ENCODE results near the gene ADAMTS14.

ADAMTS14 gene

DNA sequence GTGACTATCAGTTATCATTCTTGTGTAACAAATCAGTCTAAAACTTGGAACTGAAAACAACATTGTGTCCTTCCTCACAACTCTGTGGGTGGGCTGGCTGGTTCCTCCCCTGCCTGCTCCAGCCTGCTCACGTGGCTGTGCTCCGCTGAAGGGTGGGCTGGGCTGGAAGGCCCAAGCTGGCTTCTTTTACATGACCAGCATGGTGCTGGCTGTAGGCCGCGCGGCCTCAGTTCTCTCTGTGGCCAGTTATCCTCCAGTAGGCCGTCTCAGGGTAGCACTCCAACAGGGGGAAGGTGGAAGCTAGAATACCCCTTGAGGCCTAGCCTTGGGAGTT lies 11.3 kb downstream of the ADAMTS14 start:
- no peaks in the 10 kb centered on the region for H3K4me1 ChIP-seq
- H3K4me3 ChIP-seq, result no peak overlapping the region
- H3K9me3 ChIP-seq, result no peaks in the 10 kb centered on the region
- no peaks in the 10 kb centered on the region for H3K36me3 ChIP-seq (replicated peaks)
- H3K27me3 ChIP-seq (ENCODE audit: low read depth), result no peaks in the 10 kb centered on the region
- in situ Hi-C loops (cut with MboI; ENCODE audit: low sequenced_read_pairs), result no loop called here
- no peak for DNase-seq (ENCODE audit: low spot score in 2 of 2)

DNA sequence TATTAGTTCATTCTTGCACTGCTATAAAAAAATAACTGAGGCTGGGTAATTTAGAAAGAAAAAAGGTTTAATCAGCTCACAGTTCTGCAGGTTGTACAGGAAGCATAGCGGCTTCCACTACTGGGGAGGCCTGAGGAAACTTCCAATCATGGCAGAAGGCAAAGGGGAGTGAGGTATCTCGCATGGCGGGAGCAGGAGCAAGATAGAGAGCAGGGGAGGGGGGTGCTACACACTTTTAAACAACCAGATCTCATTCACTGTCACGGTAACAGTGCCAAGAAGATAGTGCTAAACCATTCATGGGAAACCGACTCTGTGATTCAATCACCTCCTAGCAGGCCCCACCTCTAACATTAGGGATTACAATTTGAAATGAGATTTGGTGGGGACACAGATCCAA lies 11.6 kb downstream of the ADAMTS14 start:
- no peaks in the 10 kb centered on the region for H3K27me3 ChIP-seq (ENCODE audit: low read depth)
- in situ Hi-C loops (cut with MboI; ENCODE audit: low sequenced_read_pairs), result no loop called here
- DNase-seq (ENCODE audit: low spot score in 2 of 2), result no peak
- no peaks in the 10 kb centered on the region for H3K36me3 ChIP-seq (replicated peaks)
- no peak overlapping the region for H3K4me3 ChIP-seq
- H3K4me1 ChIP-seq, result no peaks in the 10 kb centered on the region
- H3K9me3 ChIP-seq, result no peaks in the 10 kb centered on the region

DNA sequence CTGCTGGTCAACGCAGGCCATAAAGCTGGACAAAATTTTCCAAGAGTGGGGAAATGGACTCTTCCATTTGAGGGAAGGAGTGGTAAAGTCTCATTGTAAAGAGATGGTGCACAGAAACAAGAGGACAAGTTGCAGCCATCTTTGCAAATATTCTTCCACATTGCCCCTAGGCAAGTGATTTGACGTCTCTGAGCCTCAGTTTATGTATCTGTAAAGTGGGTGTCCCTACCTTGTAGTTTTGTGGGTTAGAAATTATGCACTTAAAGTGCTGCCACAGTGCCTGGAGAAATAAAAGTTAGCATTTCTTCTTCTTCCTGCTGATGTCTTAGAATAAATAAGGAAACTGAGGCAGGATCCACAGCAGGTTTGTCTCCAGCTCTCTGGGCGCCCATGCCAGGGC lies 12.1 kb downstream of the ADAMTS14 start:
- no peak for DNase-seq (ENCODE audit: low spot score in 2 of 2)
- H3K36me3 ChIP-seq (replicated peaks), result no peaks in the 10 kb centered on the region
- in situ Hi-C loops (cut with MboI; ENCODE audit: low sequenced_read_pairs), result no loop called here
- no peaks in the 10 kb centered on the region for H3K4me1 ChIP-seq
- no peaks in the 10 kb centered on the region for H3K27me3 ChIP-seq (ENCODE audit: low read depth)
- H3K9me3 ChIP-seq, result no peaks in the 10 kb centered on the region
- no peak overlapping the region for H3K4me3 ChIP-seq

DNA sequence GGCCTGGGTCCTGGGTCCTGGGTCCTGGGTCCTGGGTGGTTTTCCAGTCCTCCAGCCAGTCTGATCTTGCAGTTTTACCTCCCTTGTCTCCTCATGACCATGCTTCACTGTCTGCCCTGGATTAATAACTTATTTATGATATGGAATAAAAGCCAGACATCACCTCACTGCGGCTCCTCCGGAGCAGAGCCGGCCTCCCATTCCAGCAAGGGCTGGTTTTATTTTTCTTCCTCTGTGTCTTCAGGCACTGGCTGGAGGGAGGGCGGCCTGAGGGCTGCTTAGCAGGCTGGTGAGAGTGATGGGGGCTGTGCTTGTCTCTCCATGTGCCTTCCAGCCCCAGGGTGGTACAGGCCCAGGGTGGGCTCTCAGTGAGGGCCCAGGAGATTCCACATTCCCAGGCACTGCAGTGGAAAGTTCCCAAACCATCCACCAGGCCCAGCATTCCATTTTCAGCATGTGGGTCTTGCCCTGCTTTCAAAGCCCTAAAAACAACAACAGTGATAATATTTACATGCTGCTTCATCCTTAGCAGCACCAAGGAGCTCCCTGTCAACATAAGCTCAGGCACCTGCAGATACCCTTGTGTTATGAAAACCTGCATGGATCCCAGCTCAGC lies 12.6 kb downstream of the ADAMTS14 start:
- H3K4me1 ChIP-seq, result no peaks in the 10 kb centered on the region
- H3K36me3 ChIP-seq (replicated peaks), result no peaks in the 10 kb centered on the region
- no peak overlapping the region for H3K4me3 ChIP-seq
- no peaks in the 10 kb centered on the region for H3K27me3 ChIP-seq (ENCODE audit: low read depth)
- DNase-seq (ENCODE audit: low spot score in 2 of 2), result no peak
- in situ Hi-C loops (cut with MboI; ENCODE audit: low sequenced_read_pairs), result no loop called here
- no peaks in the 10 kb centered on the region for H3K9me3 ChIP-seq

DNA sequence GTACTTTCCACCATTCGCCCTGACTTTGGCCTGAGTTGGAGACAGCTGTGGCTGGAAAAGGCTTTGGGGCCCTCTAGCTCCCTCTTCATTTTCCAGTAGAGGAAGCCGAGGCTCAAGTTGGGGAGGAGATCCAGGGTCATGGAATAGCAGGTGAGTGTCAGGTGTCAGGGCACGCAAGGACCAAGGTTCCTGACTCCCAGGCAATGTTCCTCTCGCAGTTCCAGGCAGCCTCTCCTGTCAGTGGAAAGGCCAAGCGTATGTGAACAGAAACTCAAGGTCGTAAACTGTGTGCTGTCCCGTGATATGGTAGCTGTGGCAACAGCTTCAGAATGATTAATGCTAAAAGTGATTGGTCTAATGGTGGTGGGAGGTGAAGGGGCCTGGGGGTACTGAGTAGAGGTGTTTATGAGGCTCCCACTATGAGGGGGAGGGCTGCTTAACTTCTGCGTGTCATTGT lies 13.2 kb downstream of the ADAMTS14 start:
- Histone ChIP-seq H3K27me3 (ENCODE audit: low read depth) (no peaks in the 10 kb centered on the region), H3K4me3 (no peak overlapping the region), H3K9me3 (no peaks in the 10 kb centered on the region), H3K36me3 (replicated peaks) (no peaks in the 10 kb centered on the region), H3K4me1 (no peaks in the 10 kb centered on the region)
- no peak for DNase-seq (ENCODE audit: low spot score in 2 of 2)
- in situ Hi-C loops (cut with MboI; ENCODE audit: low sequenced_read_pairs), result no loop called here

DNA sequence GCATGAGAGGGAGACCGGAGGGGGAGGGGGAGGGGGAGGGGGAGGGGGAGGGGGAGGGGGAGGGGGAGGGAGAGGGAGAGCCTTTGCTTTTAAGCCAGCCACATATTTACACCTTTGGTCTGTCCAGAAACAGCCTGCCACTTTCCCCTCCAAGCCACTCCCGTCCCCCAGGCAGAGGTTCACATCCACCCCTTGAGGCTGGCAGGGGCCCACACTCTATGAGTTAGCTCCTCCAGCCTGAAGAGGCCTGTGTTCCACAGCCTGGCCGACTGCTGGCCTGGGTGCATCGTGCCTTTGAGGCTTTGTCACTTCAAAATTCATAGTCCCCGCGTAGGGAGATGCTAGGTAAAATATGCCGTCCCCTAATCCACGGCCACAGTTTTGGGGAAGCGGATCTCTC lies 16.5 kb downstream of the ADAMTS14 start:
- no peak for DNase-seq (ENCODE audit: low spot score in 2 of 2)
- Histone ChIP-seq H3K36me3 (replicated peaks) (no peaks in the 10 kb centered on the region), H3K9me3 (no peaks in the 10 kb centered on the region), H3K27me3 (ENCODE audit: low read depth) (no peaks in the 10 kb centered on the region), H3K4me3 (no peak overlapping the region), H3K4me1 (no peaks in the 10 kb centered on the region)
- in situ Hi-C loops (cut with MboI; ENCODE audit: low sequenced_read_pairs), result no loop called here

DNA sequence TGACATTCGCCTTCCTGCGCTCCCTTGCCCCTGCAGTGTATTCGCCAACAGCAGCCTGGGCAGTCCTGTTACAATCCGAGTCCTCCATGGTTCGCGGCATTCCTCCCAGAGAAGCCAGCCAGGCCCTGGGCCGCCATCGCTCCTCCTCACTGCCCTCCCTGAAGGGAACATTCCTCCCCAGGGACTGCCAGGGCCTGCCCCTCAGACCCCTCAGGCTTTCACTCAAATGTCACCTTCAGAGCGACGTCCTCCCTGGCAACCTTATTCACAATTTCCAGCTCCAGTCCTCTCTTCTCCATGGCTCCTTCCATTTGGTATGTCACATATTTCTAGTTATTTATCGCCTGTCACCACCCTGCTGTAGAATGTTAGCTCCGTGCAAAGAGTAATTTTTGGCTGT lies 17.4 kb downstream of the ADAMTS14 start:
- Histone ChIP-seq H3K4me3 (no peak overlapping the region), H3K9me3 (no peaks in the 10 kb centered on the region), H3K4me1 (no peaks in the 10 kb centered on the region), H3K27me3 (ENCODE audit: low read depth) (no peaks in the 10 kb centered on the region), H3K36me3 (replicated peaks) (no peaks in the 10 kb centered on the region)
- in situ Hi-C loops (cut with MboI; ENCODE audit: low sequenced_read_pairs), result no loop called here
- no peak for DNase-seq (ENCODE audit: low spot score in 2 of 2)

DNA sequence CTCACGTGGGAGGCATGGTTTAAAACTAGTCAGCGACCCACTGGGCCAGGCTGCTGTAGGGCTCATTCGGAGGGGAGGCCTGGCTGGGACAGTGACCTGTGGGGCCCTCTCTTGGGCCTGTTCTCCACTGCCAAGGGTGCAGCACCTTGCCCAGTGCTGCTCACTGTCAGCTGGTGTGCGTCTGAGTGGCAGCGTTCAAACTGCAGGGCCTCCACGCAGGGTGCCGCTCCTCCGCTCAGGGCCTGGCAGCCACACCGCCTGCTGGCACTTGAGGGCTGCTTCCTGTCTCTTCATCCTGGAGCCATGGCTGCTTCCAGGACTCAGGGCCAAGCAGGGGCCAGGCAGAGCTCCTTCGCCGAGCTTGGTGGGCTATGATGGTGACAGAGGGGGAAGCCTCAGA lies 18.3 kb downstream of the ADAMTS14 start:
- in situ Hi-C loops (cut with MboI; ENCODE audit: low sequenced_read_pairs), result no loop called here
- no peaks in the 10 kb centered on the region for H3K4me1 ChIP-seq
- no peak for DNase-seq (ENCODE audit: low spot score in 2 of 2)
- H3K9me3 ChIP-seq, result no peaks in the 10 kb centered on the region
- H3K4me3 ChIP-seq, result no peak overlapping the region
- no peaks in the 10 kb centered on the region for H3K36me3 ChIP-seq (replicated peaks)
- H3K27me3 ChIP-seq (ENCODE audit: low read depth), result no peaks in the 10 kb centered on the region

DNA sequence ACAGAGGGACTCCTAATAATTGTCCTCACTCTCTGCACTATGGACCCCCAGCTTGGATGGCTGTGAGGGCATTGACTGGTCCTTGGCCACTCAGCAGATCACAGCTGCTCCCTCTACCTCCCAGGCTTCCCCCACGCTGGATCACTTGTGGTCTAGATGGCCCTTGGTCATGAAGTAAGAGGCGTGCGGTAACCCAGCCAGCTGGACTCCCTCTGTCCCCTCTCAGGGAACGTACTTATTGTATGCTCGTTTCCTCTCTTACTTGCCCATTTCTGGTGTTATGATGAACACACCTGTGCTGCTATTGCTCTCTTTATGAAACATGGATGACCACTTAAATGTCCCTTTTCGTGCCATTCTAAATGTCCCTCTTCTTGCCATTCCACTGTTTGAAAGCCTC lies 19.3 kb downstream of the ADAMTS14 start:
- in situ Hi-C loops (cut with MboI; ENCODE audit: low sequenced_read_pairs), result no loop called here
- no peaks in the 10 kb centered on the region for H3K36me3 ChIP-seq (replicated peaks)
- H3K9me3 ChIP-seq, result no peaks in the 10 kb centered on the region
- no peak overlapping the region for H3K4me3 ChIP-seq
- no peaks in the 10 kb centered on the region for H3K27me3 ChIP-seq (ENCODE audit: low read depth)
- H3K4me1 ChIP-seq, result no peaks in the 10 kb centered on the region
- no peak for DNase-seq (ENCODE audit: low spot score in 2 of 2)

DNA sequence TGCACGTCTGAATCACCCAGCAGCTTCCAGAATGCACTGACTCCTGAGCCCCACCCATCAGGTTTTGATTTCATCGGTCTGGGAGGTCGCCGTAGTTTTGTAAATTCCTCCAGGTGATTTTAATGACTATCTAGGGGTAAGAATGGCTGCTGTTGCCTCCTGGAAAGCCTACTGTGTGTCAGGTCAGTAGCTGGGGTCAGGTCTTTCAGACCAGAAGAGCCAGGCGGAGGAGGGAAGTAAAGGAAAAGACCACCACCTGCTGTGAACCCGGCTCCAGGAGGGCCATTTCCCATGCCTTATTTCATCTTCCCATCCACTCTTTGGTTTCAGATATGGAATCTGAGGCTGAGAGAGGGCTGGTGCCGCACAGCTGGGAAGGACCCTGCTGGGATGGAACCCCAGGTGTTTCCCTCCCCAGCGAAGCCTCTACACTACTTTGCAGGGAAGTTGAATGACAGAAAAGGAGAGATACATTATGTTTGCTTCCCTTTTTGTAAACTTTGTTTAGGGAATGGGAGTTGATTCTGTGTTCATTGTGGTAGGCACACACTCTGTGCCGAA lies 19.8 kb downstream of the ADAMTS14 start:
- H3K9me3 ChIP-seq, result no peaks in the 10 kb centered on the region
- no peak for DNase-seq (ENCODE audit: low spot score in 2 of 2)
- in situ Hi-C loops (cut with MboI; ENCODE audit: low sequenced_read_pairs), result no loop called here
- H3K4me1 ChIP-seq, result no peaks in the 10 kb centered on the region
- H3K4me3 ChIP-seq, result no peak overlapping the region
- no peaks in the 10 kb centered on the region for H3K27me3 ChIP-seq (ENCODE audit: low read depth)
- H3K36me3 ChIP-seq (replicated peaks), result no peaks in the 10 kb centered on the region

DNA sequence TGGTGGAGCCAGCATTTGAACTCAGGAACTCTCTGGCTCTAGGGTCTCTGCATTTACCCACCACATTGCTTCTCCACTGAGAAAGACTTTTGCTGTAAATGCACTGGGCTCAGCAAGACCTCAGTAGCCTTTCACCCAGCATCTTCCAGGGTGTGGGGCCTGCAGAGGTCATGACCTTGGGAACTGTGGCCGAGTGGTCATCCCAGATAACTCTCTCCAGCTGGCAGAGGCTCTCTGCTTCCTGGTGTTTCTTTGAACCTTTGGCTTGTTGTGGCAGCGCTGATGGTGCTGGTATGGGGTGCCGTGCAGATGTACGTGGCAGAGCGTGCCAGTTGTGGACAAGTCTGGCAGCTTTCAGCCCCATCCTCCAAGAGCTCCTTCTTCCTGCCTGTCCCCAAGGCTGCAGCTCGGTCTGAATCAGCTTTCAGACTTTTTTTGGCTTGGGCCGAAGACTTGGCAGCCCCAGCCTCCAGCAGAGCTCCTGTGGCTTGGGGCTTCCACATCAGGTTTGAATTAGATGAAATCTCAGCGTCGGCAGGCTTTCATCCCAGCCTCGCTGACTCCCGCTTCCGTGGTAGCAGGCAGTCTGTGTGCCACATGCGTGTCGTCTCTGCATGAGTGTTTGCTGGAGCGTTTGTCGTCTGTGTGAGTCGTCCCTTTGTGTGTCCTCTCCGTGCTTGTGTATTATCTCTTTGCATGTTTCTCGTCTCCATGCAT lies 21.5 kb downstream of the ADAMTS14 start:
- in situ Hi-C loops (cut with MboI; ENCODE audit: low sequenced_read_pairs), result no loop called here
- H3K27me3 ChIP-seq (ENCODE audit: low read depth), result no peaks in the 10 kb centered on the region
- DNase-seq (ENCODE audit: low spot score in 2 of 2), result no peak
- H3K36me3 ChIP-seq (replicated peaks), result no peaks in the 10 kb centered on the region
- no peaks in the 10 kb centered on the region for H3K4me1 ChIP-seq
- no peak overlapping the region for H3K4me3 ChIP-seq
- no peaks in the 10 kb centered on the region for H3K9me3 ChIP-seq

DNA sequence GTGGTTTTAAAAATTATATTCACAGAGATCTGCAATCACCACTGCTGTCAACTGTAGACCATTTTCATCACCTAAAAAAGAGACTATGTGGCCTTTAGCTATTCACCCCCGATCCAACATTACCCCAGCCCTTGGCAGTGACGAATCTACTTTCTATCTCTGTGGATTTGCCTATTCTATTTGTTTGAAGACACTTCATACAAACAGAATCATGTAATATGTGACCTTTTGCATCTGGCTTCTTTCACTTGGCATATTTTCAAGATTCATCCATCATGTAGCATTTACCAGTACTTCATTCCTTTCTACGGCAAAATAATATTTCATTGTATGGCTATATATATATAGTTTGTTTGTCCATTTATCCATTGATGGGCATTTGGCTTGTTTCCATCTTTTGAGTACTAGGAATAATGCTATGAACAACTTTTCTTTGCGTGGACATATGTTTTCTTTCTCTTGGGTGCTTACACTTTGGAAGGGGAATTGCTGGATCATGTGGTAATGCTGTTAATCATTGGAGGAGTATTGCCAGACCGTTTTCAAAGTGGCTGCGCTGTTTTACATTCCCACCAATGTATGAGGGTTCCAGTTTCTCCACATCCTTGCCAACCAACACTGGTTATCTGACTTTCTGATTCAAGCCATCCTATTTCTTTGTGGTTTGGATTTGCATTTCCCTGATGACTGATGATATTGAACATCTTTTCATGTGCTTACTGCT lies 22.3 kb downstream of the ADAMTS14 start:
- in situ Hi-C loops (cut with MboI; ENCODE audit: low sequenced_read_pairs), result no loop called here
- DNase-seq (ENCODE audit: low spot score in 2 of 2), result no peak
- H3K27me3 ChIP-seq (ENCODE audit: low read depth), result no peaks in the 10 kb centered on the region
- H3K36me3 ChIP-seq (replicated peaks), result no peaks in the 10 kb centered on the region
- H3K4me3 ChIP-seq, result no peak overlapping the region
- H3K4me1 ChIP-seq, result no peaks in the 10 kb centered on the region
- H3K9me3 ChIP-seq, result no peaks in the 10 kb centered on the region

DNA sequence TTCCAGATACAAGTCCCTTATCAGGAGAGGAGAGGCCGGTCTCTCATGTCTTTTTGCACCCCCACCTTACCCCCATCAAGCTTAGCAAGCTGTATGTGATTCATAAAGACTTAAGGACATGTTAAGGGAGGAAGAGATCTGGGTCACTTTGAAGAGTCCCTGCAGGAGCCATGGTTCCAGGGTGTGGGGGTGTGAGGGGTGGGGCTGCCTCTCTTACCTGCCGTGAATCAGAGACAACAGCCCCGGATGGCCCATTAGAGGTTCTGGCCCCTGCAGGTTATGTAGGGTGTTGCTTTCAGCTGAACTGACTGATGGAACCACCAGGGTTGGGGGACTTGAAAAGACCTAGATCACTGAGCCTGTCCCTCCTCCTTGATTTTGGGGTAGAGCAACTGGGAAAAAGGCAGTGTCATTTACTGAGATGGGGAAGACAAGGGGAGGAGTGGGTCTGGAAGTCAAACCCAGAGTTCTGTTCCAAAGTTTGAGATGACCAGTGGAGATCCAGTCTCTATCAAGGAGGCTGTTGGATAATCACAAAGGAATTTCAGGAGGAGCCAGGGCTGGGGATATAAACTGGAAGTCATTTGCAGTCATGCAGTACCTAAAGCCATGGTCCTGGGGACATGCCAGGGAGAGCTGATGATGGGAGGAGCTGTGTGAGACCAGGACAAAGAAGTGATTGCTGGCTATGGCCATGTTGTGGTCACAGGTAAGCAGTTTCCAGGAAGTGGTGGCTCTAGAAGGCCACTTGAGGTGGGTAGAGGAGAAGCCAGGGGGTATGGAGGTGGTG lies 23.1 kb downstream of the ADAMTS14 start:
- in situ Hi-C loops (cut with MboI; ENCODE audit: low sequenced_read_pairs), result no loop called here
- Histone ChIP-seq H3K27me3 (ENCODE audit: low read depth) (no peaks in the 10 kb centered on the region), H3K36me3 (replicated peaks) (no peaks in the 10 kb centered on the region), H3K4me1 (no peaks in the 10 kb centered on the region), H3K4me3 (no peak overlapping the region), H3K9me3 (no peaks in the 10 kb centered on the region)
- no peak for DNase-seq (ENCODE audit: low spot score in 2 of 2)
